HepG2 (cell line): ENCODE data around the gene CARS1. TPM values are rescaled to one million over a fixed set of nuclear protein-coding genes. Genes with fewer than 3 reads are reported as not detected.

Source experiments
- CENPX ChIP-seq: sonication (generic); formaldehyde crosslinking; IDR thresholded peaks from 2 replicates; pipeline ENCODE4 v1.9.0; 2021; ENCODE audit warnings: mild to moderate bottlenecking, missing genetic modification reagents, moderate library complexity
- GABPB1 ChIP-seq: IDR thresholded peaks from 2 replicates; pipeline ENCODE4 v1.6.1; 2016; ENCODE audit warnings: mild to moderate bottlenecking, missing genetic modification reagents, moderate library complexity, missing compliant biosample characterization
- HMG20A ChIP-seq: IDR thresholded peaks from 2 replicates; pipeline ENCODE4 v1.6.1; 2016; ENCODE audit warnings: borderline replicate concordance
- ISX ChIP-seq: sonication (generic); formaldehyde crosslinking; conservative IDR thresholded peaks from 2 replicates; pipeline ENCODE4 v1.5.0; 2020; ENCODE audit warnings: missing genetic modification reagents
- JUN ChIP-seq: sonication (generic); formaldehyde crosslinking; IDR thresholded peaks from 2 replicates; pipeline ENCODE4 v1.4.0; 2020; ENCODE audit warnings: mild to moderate bottlenecking, missing genetic modification reagents
- MAFK ChIP-seq, 2 experiments: IDR thresholded peaks in 1 of 2; conservative IDR thresholded peaks in 1 of 2; 2 replicates each; pipeline ENCODE4 v1.6.1; 2011; ENCODE audit warnings: improper control_type of control experiment in 2 of 2, low read length in 2 of 2
- NKX3-1 ChIP-seq: sonication (generic); formaldehyde crosslinking; IDR thresholded peaks from 2 replicates; pipeline ENCODE4 v1.5.0; 2020; ENCODE audit warnings: missing genetic modification reagents
- PAF1 ChIP-seq: IDR thresholded peaks from 2 replicates; pipeline ENCODE4 v1.6.1; 2016; ENCODE audit warnings: missing genetic modification reagents, missing compliant biosample characterization
- PHB2 ChIP-seq: fragments of 450-650 bp; IDR thresholded peaks from 2 replicates; pipeline ENCODE4 v1.6.1; 2018; ENCODE audit not compliant: partially characterized antibody
- RXRA ChIP-seq: sonication (generic); formaldehyde crosslinking; IDR thresholded peaks from 2 replicates; pipeline ENCODE4 v1.5.1; 2020; ENCODE audit warnings: missing genetic modification reagents
- SOX5 ChIP-seq: IDR thresholded peaks from 2 replicates; pipeline ENCODE4 v1.6.1; 2016; ENCODE audit warnings: borderline replicate concordance
- STAT5B ChIP-seq: sonication (generic); formaldehyde crosslinking; IDR thresholded peaks from 2 replicates; pipeline ENCODE4 v1.4.0; 2020; ENCODE audit warnings: missing genetic modification reagents
- TBX3 ChIP-seq: fragments of 450-650 bp; IDR thresholded peaks from 2 replicates; pipeline ENCODE4 v1.6.1; 2017; ENCODE audit warnings: antibody characterized with exemption, mild to moderate bottlenecking, inconsistent platforms, borderline replicate concordance
- ZNF207 ChIP-seq: fragments of 450-650 bp; IDR thresholded peaks from 2 replicates; pipeline ENCODE4 v1.6.1; 2016; ENCODE audit warnings: antibody characterized with exemption, borderline replicate concordance
- ZNF382 ChIP-seq: sonication (generic); formaldehyde crosslinking; IDR thresholded peaks from 2 replicates; pipeline ENCODE4 v1.5.0; 2020; ENCODE audit warnings: missing genetic modification reagents, mild to moderate bottlenecking, borderline replicate concordance
- ZNF441 ChIP-seq: sonication (generic); formaldehyde crosslinking; IDR thresholded peaks from 2 replicates; pipeline ENCODE4 v1.7.0; 2021; ENCODE audit warnings: missing genetic modification reagents, borderline replicate concordance
- ZNF501 ChIP-seq: sonication (generic); formaldehyde crosslinking; IDR thresholded peaks from 2 replicates; pipeline ENCODE4 v1.5.1; 2020; ENCODE audit warnings: mild to moderate bottlenecking, moderate library complexity, missing genetic modification reagents
- ZNF616 ChIP-seq: sonication (generic); formaldehyde crosslinking; IDR thresholded peaks from 2 replicates; pipeline ENCODE4 v1.5.0; 2020; ENCODE audit warnings: low read depth, mild to moderate bottlenecking, missing genetic modification reagents
- ZNF678 ChIP-seq: sonication (generic); formaldehyde crosslinking; IDR thresholded peaks from 2 replicates; pipeline ENCODE4 v1.4.0; 2020; ENCODE audit warnings: mild to moderate bottlenecking, missing genetic modification reagents
- ZNF776 ChIP-seq: sonication (generic); formaldehyde crosslinking; IDR thresholded peaks from 2 replicates; pipeline ENCODE4 v1.4.0; 2020; ENCODE audit warnings: mild to moderate bottlenecking, missing genetic modification reagents
- ZNF850 ChIP-seq: sonication (generic); formaldehyde crosslinking; conservative IDR thresholded peaks from 2 replicates; pipeline ENCODE4 v1.9.0; 2021; ENCODE audit warnings: mild to moderate bottlenecking, missing genetic modification reagents
- ZSCAN22 ChIP-seq: sonication (generic); formaldehyde crosslinking; IDR thresholded peaks from 2 replicates; pipeline ENCODE4 v1.4.0; 2020; ENCODE audit warnings: mild to moderate bottlenecking, missing genetic modification reagents
- polyA plus RNA-seq, 8 experiments: library from polyadenylated mRNA; depleted of rRNA in 3 of 8; stranded (reverse) in 7 of 8; unstranded in 1 of 8; fragments of >200 nt; fragmentation: Illumina TruSeq in 4 of 8; extraction: Trizol in 4 of 8; gene quantifications; 2 replicates each; pipeline versions ENCODE4 v1.2.1 to v1.2.3, GENCODE V29; 2011 to 2016; ENCODE audit warnings: low read depth in 4 of 8, missing spikeins in 1 of 8, mixed read lengths in 1 of 8; ENCODE audit not compliant: insufficient read depth in 1 of 8
- total RNA-seq, 5 experiments: library from RNA; depleted of rRNA; stranded (reverse); fragments of >200 nt; fragmentation: Illumina TruSeq; extraction: Trizol; gene quantifications; 2 replicates each; pipeline ENCODE4 v1.2.3, GENCODE V29; 2016; ENCODE audit warnings: low read depth in 1 of 5
- TF ChIP-seq, protein P1 (sequence below): sonication (generic); formaldehyde crosslinking; IDR thresholded peaks from 2 replicates; pipeline ENCODE4 v1.9.0; 2021; ENCODE audit warnings: missing genetic modification reagents, mild to moderate bottlenecking, borderline replicate concordance
- TF ChIP-seq, protein P2 (sequence below): sonication (generic); formaldehyde crosslinking; IDR thresholded peaks from 2 replicates; pipeline ENCODE4 v1.4.0; 2020; ENCODE audit warnings: missing genetic modification reagents
- TF ChIP-seq, protein P3 (sequence below): sonication (generic); formaldehyde crosslinking; IDR thresholded peaks from 2 replicates; pipeline ENCODE4 v1.5.1; 2020; ENCODE audit warnings: missing genetic modification reagents, mild to moderate bottlenecking, borderline replicate concordance
- TF ChIP-seq, protein P4 (sequence below): sonication (generic); formaldehyde crosslinking; IDR thresholded peaks from 2 replicates; pipeline ENCODE4 v1.8.0; 2023; ENCODE audit warnings: mild to moderate bottlenecking, missing genetic modification reagents

CARS1 gene
- total and polyA plus RNA-seq, 2 of the 13 experiments (the other 11 are each of a cell fraction or from before 2014, with no cell fraction given), result 33.8 to 47.0 TPM

DNA sequence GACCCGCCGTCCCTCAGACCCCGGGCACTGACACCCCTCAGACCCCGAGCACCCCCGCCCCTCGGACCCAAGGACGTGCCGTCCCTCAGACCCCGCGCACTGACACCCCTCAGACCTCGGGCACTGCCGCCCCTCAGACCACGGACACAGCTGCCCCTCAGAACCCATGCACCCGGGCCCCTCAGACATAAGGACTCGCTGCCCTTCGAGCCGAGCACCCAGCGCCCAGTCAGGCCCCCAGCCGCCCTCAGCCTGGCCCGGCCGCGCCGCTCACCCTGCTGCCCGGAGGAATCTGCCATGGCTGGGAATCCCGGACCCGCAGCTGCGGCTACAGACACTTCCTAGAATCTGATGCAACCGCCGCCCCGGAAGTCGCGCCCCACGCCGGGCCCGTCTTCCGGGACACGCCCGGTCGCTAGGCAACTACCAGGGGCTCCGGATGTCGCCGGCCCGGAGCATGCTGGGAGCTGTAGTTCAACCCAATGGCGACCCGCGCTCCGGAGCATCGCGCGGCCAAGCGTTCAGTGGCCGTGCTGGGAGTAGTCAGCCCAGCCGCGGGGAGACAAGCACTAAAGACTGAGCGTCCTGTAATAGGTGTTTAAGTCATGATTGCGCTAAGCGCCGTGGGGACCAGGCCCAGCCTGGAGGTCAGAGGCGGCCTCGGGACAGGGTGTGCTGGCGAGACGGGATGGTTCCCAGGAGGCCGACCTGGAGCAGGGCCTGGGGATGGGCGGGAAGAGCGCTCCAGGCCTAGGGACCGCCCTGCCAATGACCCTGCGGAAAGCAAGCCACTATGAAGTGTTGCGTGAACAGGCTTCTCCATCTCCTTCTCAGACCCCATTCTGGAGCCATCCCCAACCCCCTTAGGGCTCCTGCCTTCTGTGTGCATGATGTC, at the start of gene CARS1 (continued):
- TF ChIP-seq, protein P1, sequence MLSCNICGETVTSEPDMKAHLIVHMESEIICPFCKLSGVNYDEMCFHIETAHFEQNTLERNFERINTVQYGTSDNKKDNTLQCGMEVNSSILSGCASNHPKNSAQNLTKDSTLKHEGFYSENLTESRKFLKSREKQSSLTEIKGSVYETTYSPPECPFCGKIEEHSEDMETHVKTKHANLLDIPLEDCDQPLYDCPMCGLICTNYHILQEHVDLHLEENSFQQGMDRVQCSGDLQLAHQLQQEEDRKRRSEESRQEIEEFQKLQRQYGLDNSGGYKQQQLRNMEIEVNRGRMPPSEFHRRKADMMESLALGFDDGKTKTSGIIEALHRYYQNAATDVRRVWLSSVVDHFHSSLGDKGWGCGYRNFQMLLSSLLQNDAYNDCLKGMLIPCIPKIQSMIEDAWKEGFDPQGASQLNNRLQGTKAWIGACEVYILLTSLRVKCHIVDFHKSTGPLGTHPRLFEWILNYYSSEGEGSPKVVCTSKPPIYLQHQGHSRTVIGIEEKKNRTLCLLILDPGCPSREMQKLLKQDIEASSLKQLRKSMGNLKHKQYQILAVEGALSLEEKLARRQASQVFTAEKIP, result no peak
- TF ChIP-seq ZNF382 (CRISPR knock-in tag) (no peak), ISX (no peak), SOX5 (CRISPR knock-in tag) (no peak), MAFK (conservative IDR thresholded peaks at IDR 0.05 in 1 of 2, IDR thresholded peaks at IDR 0.05 in 1 of 2; ENCODE audit: low read length in 2 of 2) (no peak), ZNF850 (CRISPR knock-in tag) (no peak), NKX3-1 (CRISPR knock-in tag) (peak; percentile 36; the same call in 1 of the 2 replicates), RXRA (CRISPR knock-in tag) (peak; percentile 82), ZNF501 (CRISPR knock-in tag) (peak; percentile 78), ZNF616 (CRISPR knock-in tag) (peak; percentile 68; the same call in 1 of the 2 replicates), ZNF678 (peak; percentile 74; the same call in 1 of the 2 replicates), ZNF776 (CRISPR knock-in tag) (no peak), ZNF441 (CRISPR knock-in tag) (no peak), PHB2 (no peak), ZSCAN22 (CRISPR knock-in tag) (no peak), HMG20A (CRISPR knock-in tag) (no peak), PAF1 (no peak), GABPB1 (CRISPR knock-in tag) (peak; percentile 99), CENPX (no peak), ZNF207 (no peak), JUN (no peak), STAT5B (CRISPR knock-in tag) (no peak), TBX3 (peak; percentile 73; the same call in 1 of the 2 replicates)
- TF ChIP-seq, protein P2, sequence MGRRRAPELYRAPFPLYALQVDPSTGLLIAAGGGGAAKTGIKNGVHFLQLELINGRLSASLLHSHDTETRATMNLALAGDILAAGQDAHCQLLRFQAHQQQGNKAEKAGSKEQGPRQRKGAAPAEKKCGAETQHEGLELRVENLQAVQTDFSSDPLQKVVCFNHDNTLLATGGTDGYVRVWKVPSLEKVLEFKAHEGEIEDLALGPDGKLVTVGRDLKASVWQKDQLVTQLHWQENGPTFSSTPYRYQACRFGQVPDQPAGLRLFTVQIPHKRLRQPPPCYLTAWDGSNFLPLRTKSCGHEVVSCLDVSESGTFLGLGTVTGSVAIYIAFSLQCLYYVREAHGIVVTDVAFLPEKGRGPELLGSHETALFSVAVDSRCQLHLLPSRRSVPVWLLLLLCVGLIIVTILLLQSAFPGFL (CRISPR knock-in tag), result 0 out of 2 replicates have a peak, but pooled peaks have one; percentile 33
- TF ChIP-seq, protein P3, sequence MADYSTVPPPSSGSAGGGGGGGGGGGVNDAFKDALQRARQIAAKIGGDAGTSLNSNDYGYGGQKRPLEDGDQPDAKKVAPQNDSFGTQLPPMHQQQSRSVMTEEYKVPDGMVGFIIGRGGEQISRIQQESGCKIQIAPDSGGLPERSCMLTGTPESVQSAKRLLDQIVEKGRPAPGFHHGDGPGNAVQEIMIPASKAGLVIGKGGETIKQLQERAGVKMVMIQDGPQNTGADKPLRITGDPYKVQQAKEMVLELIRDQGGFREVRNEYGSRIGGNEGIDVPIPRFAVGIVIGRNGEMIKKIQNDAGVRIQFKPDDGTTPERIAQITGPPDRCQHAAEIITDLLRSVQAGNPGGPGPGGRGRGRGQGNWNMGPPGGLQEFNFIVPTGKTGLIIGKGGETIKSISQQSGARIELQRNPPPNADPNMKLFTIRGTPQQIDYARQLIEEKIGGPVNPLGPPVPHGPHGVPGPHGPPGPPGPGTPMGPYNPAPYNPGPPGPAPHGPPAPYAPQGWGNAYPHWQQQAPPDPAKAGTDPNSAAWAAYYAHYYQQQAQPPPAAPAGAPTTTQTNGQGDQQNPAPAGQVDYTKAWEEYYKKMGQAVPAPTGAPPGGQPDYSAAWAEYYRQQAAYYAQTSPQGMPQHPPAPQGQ (CRISPR knock-in tag), result no peak
- TF ChIP-seq, protein P4, sequence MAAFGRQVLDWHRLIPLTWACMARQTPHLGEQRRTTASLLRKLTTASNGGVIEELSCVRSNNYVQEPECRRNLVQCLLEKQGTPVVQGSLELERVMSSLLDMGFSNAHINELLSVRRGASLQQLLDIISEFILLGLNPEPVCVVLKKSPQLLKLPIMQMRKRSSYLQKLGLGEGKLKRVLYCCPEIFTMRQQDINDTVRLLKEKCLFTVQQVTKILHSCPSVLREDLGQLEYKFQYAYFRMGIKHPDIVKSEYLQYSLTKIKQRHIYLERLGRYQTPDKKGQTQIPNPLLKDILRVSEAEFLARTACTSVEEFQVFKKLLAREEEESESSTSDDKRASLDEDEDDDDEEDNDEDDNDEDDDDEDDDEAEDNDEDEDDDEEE, result 0 out of 2 replicates have a peak, but pooled peaks have one; percentile 58
